ENCODE results near the gene TNS4.

DNA sequence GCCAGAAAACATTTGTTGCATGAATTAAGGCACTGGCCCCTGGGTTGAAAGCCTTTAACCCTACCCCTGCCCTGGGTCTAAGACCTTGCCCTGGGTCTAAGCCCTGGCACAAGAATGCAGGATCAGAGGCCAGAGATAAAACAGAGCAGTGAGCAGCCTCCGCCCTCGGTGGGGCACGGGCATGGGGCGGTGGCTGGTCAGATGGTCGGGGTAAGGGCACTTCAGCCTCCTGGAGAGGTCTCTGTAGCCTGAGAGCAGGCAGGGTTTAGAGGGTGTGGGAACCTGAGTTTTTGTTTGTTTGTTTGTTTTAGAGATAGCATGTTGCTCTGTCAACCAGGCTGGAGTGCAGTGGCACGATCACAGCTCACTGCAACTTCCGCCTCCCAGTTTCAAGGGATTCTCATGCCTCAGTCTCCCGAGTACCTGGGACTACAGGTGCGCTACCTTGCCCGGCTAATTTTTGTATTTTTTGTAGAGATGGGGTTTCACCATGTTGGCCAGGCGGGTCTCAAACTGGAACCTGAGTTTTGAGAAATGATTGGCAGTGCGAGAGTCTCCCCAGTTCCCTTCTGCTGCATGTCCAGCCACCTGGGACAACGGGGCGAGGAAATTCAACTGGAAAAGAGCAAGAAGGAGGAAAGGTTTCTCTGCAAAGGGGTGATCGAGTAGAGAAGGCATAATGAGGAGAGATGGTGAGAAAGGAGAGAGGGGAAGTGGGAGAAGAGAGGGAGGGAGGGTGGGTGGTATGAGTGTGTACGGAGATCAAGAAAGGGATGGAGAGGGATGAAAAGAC lies 27.7 kb downstream of the TNS4 start:
- TF ChIP-seq RAD21 (IDR thresholded peaks at IDR 0.05; ENCODE audit: low read depth) (no peak), YY1 (IDR thresholded peaks at IDR 0.05; ENCODE audit: low read depth) (no peak), TCF12 (IDR thresholded peaks at IDR 0.05; ENCODE audit: low read depth) (no peak), FOXM1 (IDR thresholded peaks at IDR 0.05; ENCODE audit: borderline replicate concordance, low read depth) (no peak), TAF1 (IDR thresholded peaks at IDR 0.05; ENCODE audit: low read depth) (no peak), CEBPB (IDR thresholded peaks at IDR 0.05) (no peak), EGR1 (IDR thresholded peaks at IDR 0.05) (no peak), EP300 (IDR thresholded peaks at IDR 0.05; ENCODE audit: borderline replicate concordance) (no peak), REST (IDR thresholded peaks at IDR 0.05; ENCODE audit: low read depth) (no peak), NFIC (IDR thresholded peaks at IDR 0.05) (no peak)
- TF ChIP-seq, protein P1, sequence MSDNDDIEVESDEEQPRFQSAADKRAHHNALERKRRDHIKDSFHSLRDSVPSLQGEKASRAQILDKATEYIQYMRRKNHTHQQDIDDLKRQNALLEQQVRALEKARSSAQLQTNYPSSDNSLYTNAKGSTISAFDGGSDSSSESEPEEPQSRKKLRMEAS (IDR thresholded peaks at IDR 0.05), result no peak
- TF ChIP-seq, protein P2, sequence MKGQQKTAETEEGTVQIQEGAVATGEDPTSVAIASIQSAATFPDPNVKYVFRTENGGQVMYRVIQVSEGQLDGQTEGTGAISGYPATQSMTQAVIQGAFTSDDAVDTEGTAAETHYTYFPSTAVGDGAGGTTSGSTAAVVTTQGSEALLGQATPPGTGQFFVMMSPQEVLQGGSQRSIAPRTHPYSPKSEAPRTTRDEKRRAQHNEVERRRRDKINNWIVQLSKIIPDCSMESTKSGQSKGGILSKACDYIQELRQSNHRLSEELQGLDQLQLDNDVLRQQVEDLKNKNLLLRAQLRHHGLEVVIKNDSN (IDR thresholded peaks at IDR 0.05), result no peak
